ENCODE data around the gene TSPAN17.
A peak's percentile ranks its signal among the peaks of the same experiment; 100 is the strongest.

TSPAN17 gene

DNA sequence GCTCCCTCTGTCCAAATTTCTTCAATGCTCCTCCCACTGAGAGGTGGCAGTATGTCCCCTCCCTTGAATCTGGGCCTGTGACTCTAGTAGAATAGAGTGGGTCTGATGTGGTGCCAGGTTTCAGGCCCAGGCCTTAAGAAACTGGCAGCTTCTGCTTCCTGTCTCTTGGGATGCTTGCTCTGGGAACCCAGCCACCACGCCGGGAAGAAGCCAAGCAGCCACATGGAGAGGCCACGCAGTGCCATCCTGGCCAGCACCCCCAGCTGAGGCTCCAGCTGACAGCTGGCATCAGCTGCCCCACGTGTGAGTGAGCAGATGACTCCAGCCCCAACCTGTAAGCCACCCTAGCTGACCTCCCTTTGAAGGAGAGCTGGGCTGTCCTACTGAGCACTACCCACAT, 7.3 kb upstream of the TSPAN17 start:
- no peaks in the 10 kb centered on the region for H3K4me1 ChIP-seq (ENCODE audit: control insufficient read depth in 1 of 2, insufficient read depth in 2 of 2, low read length in 2 of 2)
- no peak overlapping the region for H3K9ac ChIP-seq (ENCODE audit: low read depth in 1 of 2, low read length in 2 of 2)
- H3K9me3 ChIP-seq (ENCODE audit: control insufficient read depth in 1 of 2, low read length in 2 of 2): peaks cover 0 to 3% of the 10 kb centered on the region in 2 donors
- H3K36me3 ChIP-seq (ENCODE audit: control insufficient read depth in 1 of 2, insufficient read depth in 2 of 2, low read length in 2 of 2): no peaks in the 10 kb centered on the region
- no peak overlapping the region for H3K27ac ChIP-seq (ENCODE audit: low read depth, low read length)
- H3K27me3 ChIP-seq (ENCODE audit: control insufficient read depth in 1 of 2, insufficient read depth in 2 of 2, low read length in 2 of 2): no peaks in the 10 kb centered on the region
- no peak overlapping the region for H3K4me3 ChIP-seq (ENCODE audit: low read depth in 1 of 2, low read length in 2 of 2)

DNA sequence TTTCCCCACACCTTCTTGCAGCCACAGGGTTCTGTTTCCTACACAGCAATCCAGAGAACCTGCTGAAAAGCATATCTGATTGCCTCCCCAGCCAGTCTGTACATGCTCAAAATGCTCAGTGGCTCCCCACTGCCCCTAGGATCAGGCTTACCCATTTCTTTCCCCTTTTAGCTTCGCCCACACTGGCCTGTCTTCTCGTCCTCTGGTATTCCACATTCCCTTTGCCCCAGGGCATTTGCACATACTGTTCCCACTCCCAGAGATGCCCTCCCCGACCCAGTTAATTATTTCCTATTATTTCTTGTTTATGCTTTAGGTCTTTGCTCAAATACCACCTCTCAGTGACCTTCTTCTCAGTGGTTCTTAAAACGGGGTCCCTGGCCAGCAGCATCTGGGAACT, 6.7 kb upstream of the TSPAN17 start:
- H3K9ac ChIP-seq (ENCODE audit: low read depth in 1 of 2, low read length in 2 of 2): no peak overlapping the region
- no peak overlapping the region for H3K27ac ChIP-seq (ENCODE audit: low read depth, low read length)
- H3K4me1 ChIP-seq (ENCODE audit: control insufficient read depth in 1 of 2, insufficient read depth in 2 of 2, low read length in 2 of 2): no peaks in the 10 kb centered on the region
- no peaks in the 10 kb centered on the region for H3K9me3 ChIP-seq (ENCODE audit: control insufficient read depth in 1 of 2, low read length in 2 of 2)
- no peaks in the 10 kb centered on the region for H3K27me3 ChIP-seq (ENCODE audit: control insufficient read depth in 1 of 2, insufficient read depth in 2 of 2, low read length in 2 of 2)
- H3K4me3 ChIP-seq (ENCODE audit: low read depth in 1 of 2, low read length in 2 of 2): no peak overlapping the region
- no peaks in the 10 kb centered on the region for H3K36me3 ChIP-seq (ENCODE audit: control insufficient read depth in 1 of 2, insufficient read depth in 2 of 2, low read length in 2 of 2)

DNA sequence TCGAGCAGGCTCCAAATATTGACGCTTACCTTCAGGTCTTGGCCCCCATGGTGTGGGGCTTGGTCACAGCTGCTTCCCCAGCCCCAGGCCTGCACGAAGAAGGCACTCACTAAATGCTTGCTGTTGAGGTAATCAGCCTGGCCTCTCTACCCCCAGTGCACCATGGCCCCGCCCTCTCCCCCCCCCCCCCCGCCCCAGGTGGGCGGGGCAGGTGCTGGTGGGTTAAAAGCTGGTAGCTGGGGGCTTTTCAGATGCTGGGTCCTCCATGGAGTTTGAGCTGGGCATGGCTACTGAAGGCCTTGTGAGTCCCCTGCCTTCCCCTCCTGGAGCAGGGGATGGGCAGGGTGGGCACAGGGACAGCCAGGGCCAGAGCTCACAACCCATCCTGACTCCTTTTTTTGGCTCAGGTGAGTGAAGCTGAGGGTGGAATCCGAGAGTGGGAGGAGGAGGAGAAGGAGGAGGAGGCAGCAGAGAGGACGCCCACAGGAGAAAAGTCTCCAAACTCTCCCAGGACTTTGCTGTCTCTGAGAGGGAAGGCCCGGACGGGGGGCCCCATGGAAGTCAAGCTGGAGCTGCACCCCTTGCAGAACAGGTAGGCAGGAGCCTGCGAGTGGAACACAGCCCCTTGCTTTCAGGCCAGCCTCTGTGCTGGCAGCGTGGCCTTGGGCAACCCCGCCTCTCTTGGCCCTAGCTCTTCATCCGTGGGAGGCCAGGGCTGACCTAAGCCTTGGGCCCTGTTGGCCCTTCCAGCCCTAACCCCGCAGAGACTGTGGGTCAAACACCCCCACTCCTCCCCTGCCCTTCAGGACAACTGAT, 4.4 kb upstream of the TSPAN17 start:
- no peak overlapping the region for H3K27ac ChIP-seq (ENCODE audit: low read depth, low read length)
- peaks cover 5 to 9% of the 10 kb centered on the region in 2 donors for H3K4me1 ChIP-seq (ENCODE audit: control insufficient read depth in 1 of 2, insufficient read depth in 2 of 2, low read length in 2 of 2)
- no peaks in the 10 kb centered on the region for H3K27me3 ChIP-seq (ENCODE audit: control insufficient read depth in 1 of 2, insufficient read depth in 2 of 2, low read length in 2 of 2)
- H3K9me3 ChIP-seq (ENCODE audit: control insufficient read depth in 1 of 2, low read length in 2 of 2): no peaks in the 10 kb centered on the region
- H3K4me3 ChIP-seq (ENCODE audit: low read depth in 1 of 2, low read length in 2 of 2): no peak overlapping the region
- no peaks in the 10 kb centered on the region for H3K36me3 ChIP-seq (ENCODE audit: control insufficient read depth in 1 of 2, insufficient read depth in 2 of 2, low read length in 2 of 2)
- no peak overlapping the region for H3K9ac ChIP-seq (ENCODE audit: low read depth in 1 of 2, low read length in 2 of 2)

DNA sequence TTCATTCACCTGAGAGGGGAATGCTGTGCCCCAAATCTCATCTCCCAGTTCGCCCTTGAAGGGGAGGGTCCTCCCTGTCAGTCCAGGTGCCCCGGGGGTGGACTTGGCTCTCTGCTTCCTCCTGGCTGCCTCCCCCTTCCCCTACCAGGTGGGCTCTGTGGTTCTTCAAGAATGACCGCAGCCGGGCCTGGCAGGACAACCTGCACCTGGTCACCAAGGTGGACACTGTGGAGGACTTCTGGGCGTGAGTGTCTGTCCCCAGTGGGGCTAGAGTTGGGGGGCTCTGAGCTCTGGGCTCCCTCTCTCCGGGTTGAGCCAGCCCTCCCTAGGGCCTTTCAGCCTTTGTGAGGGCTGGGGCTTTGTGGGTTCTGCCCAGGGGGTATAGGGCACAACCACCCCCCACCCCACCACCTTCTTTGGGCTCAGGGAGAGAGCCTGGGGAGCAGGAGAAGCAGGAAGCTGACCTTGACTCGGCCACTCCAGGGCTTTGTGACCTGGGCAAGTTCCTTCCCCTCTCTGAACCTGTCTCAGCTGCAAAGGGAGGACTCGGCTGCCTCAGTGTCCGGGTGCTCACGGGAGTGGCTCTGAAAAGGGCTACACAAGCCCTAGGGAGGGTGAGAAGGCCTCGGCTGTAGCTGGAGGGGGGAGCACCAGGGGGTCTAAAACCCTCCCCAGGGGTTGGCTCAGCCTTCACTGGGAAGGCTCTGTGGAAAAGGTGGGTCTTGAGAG, 3.6 kb upstream of the TSPAN17 start:
- Histone ChIP-seq H3K36me3 (ENCODE audit: control insufficient read depth in 1 of 2, insufficient read depth in 2 of 2, low read length in 2 of 2) (no peaks in the 10 kb centered on the region), H3K9ac (ENCODE audit: low read depth in 1 of 2, low read length in 2 of 2) (no peak overlapping the region), H3K27ac (ENCODE audit: low read depth, low read length) (no peak overlapping the region), H3K4me1 (ENCODE audit: control insufficient read depth in 1 of 2, insufficient read depth in 2 of 2, low read length in 2 of 2) (peaks cover 13 to 17% of the 10 kb centered on the region in 2 donors), H3K4me3 (ENCODE audit: low read depth in 1 of 2, low read length in 2 of 2) (no peak overlapping the region), H3K9me3 (ENCODE audit: control insufficient read depth in 1 of 2, low read length in 2 of 2) (no peaks in the 10 kb centered on the region), H3K27me3 (ENCODE audit: control insufficient read depth in 1 of 2, insufficient read depth in 2 of 2, low read length in 2 of 2) (no peaks in the 10 kb centered on the region)

DNA sequence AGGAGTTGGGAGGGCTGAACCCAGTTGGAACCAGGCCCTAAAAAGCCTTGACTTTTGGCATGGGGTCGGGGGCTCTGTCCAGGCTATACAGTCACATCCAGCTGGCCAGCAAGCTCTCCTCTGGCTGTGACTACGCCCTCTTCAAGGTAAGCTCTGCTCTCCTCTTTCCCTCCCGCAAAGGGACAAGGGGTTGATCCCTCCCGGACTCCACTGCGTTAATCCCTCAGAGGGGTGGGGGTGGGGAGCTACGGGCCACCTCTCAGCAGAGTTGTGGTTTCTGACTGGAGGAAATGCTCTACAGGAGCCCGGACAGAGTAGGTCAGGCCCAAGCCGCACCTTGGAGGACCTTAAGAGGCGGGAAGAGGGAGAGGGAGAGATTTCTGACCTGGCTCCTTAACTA, 3.0 kb upstream of the TSPAN17 start:
- no peak overlapping the region for H3K9ac ChIP-seq (ENCODE audit: low read depth in 1 of 2, low read length in 2 of 2)
- H3K9me3 ChIP-seq (ENCODE audit: control insufficient read depth in 1 of 2, low read length in 2 of 2): no peaks in the 10 kb centered on the region
- peaks cover 17 to 19% of the 10 kb centered on the region in 2 donors for H3K4me1 ChIP-seq (ENCODE audit: control insufficient read depth in 1 of 2, insufficient read depth in 2 of 2, low read length in 2 of 2)
- H3K27ac ChIP-seq (ENCODE audit: low read depth, low read length): no peak overlapping the region
- no peak overlapping the region for H3K4me3 ChIP-seq (ENCODE audit: low read depth in 1 of 2, low read length in 2 of 2)
- no peaks in the 10 kb centered on the region for H3K27me3 ChIP-seq (ENCODE audit: control insufficient read depth in 1 of 2, insufficient read depth in 2 of 2, low read length in 2 of 2)
- H3K36me3 ChIP-seq (ENCODE audit: control insufficient read depth in 1 of 2, insufficient read depth in 2 of 2, low read length in 2 of 2): no peaks in the 10 kb centered on the region

DNA sequence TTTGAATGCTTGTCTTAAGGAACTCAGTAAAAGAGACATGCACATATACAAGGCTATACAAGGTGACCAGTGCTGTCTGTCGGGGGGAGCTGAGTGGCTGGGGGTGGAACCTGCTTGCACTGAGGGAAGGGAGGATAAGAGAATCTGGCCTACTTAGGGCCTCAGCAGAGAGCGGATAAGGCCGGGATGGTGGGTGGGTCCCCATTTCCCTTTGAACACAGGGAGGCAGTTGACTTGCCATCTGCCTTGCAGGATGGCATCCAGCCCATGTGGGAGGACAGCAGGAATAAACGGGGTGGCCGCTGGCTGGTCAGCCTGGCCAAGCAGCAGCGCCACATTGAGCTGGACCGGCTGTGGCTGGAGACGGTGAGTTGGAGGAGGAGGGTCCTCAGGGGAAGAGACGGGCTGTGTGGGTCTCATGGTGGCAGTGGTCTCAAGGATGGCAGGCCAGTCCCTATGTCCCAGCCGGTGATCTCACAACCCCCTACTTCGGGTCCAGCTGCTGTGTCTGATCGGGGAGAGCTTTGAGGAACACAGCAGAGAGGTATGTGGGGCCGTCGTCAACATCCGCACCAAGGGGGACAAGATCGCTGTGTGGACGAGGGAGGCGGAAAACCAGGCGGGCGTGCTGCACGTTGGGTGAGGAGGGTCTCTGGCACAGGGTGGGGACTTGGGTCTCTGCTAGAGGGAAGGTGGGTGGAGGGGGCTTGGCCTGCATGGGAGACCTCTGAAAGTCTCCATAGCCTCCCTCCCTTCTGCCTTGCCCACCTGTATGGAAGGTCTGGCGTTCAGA, 2.2 kb upstream of the TSPAN17 start:
- Histone ChIP-seq H3K9me3 (ENCODE audit: control insufficient read depth in 1 of 2, low read length in 2 of 2) (no peaks in the 10 kb centered on the region), H3K36me3 (ENCODE audit: control insufficient read depth in 1 of 2, insufficient read depth in 2 of 2, low read length in 2 of 2) (no peaks in the 10 kb centered on the region), H3K27ac (ENCODE audit: low read depth, low read length) (no peak overlapping the region), H3K4me3 (ENCODE audit: low read depth in 1 of 2, low read length in 2 of 2) (no peak overlapping the region), H3K9ac (ENCODE audit: low read depth in 1 of 2, low read length in 2 of 2) (no peak overlapping the region), H3K27me3 (ENCODE audit: control insufficient read depth in 1 of 2, insufficient read depth in 2 of 2, low read length in 2 of 2) (no peaks in the 10 kb centered on the region), H3K4me1 (ENCODE audit: control insufficient read depth in 1 of 2, insufficient read depth in 2 of 2, low read length in 2 of 2) (peaks cover 17 to 19% of the 10 kb centered on the region in 2 donors)

DNA sequence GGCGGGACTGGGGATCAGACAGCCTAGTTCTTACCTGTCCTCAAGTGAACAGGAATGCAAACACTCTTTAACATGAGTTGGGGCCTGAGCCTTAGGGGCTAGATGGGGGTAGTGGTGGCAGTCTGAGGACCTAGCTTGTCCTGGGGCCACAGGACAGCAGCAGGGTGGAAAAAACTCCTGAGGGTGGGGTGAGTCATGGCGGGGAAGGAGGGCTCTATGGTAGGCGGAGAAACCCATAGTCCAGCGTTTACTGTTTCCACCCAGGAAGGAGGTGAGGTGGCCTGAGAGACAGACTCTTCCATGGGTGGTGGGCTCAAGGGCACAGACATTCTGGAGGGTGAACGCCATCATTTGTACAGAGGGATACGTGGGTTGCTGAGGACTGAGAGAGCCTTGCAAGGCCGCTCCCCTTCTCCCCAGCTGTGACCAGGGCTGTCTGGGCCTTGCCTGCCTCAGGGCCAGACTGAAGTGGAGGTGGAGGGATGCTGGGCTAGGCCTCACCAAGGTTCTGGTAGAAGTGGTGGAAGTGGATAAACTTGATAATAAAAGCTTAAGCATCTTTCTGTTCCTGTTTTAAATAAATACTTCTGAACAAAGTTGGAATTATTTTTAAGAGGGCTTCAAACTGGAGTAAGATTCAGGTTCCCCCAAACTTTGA, 1.1 kb upstream of the TSPAN17 start:
- Histone ChIP-seq H3K9me3 (ENCODE audit: control insufficient read depth in 1 of 2, low read length in 2 of 2) (no peaks in the 10 kb centered on the region), H3K4me3 (ENCODE audit: low read depth in 1 of 2, low read length in 2 of 2) (peak overlapping the region; percentile 68 to 86), H3K9ac (ENCODE audit: low read depth in 1 of 2, low read length in 2 of 2) (peak overlapping the region; percentile 63 to 86), H3K27ac (ENCODE audit: low read depth, low read length) (no peak overlapping the region), H3K4me1 (ENCODE audit: control insufficient read depth in 1 of 2, insufficient read depth in 2 of 2, low read length in 2 of 2) (peaks cover 17 to 19% of the 10 kb centered on the region in 2 donors), H3K36me3 (ENCODE audit: control insufficient read depth in 1 of 2, insufficient read depth in 2 of 2, low read length in 2 of 2) (no peaks in the 10 kb centered on the region), H3K27me3 (ENCODE audit: control insufficient read depth in 1 of 2, insufficient read depth in 2 of 2, low read length in 2 of 2) (no peaks in the 10 kb centered on the region)

DNA sequence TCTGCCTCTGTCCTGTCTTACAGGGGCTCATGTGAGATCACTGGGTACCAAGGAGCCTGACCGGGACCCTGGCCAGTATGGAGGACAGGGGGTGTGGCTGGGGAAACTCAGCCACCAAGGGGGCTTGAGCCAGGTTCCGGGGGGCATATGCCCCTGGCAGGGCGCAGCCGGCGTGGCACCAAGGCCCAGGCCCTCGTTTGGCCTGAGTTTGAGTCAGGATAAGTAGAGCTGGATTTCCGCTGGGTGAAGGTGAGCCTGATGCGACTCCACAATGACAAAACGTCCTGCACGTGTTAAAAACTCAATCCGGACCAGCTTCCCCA, 616 bp upstream of the TSPAN17 start:
- H3K4me3 ChIP-seq (ENCODE audit: low read depth in 1 of 2, low read length in 2 of 2): peak overlapping the region; percentile 68 to 86
- no peaks in the 10 kb centered on the region for H3K27me3 ChIP-seq (ENCODE audit: control insufficient read depth in 1 of 2, insufficient read depth in 2 of 2, low read length in 2 of 2)
- no peaks in the 10 kb centered on the region for H3K36me3 ChIP-seq (ENCODE audit: control insufficient read depth in 1 of 2, insufficient read depth in 2 of 2, low read length in 2 of 2)
- no peak overlapping the region for H3K27ac ChIP-seq (ENCODE audit: low read depth, low read length)
- H3K4me1 ChIP-seq (ENCODE audit: control insufficient read depth in 1 of 2, insufficient read depth in 2 of 2, low read length in 2 of 2): peaks cover 17 to 19% of the 10 kb centered on the region in 2 donors
- H3K9ac ChIP-seq (ENCODE audit: low read depth in 1 of 2, low read length in 2 of 2): peak overlapping the region; percentile 63 to 86
- H3K9me3 ChIP-seq (ENCODE audit: control insufficient read depth in 1 of 2, low read length in 2 of 2): no peaks in the 10 kb centered on the region

DNA sequence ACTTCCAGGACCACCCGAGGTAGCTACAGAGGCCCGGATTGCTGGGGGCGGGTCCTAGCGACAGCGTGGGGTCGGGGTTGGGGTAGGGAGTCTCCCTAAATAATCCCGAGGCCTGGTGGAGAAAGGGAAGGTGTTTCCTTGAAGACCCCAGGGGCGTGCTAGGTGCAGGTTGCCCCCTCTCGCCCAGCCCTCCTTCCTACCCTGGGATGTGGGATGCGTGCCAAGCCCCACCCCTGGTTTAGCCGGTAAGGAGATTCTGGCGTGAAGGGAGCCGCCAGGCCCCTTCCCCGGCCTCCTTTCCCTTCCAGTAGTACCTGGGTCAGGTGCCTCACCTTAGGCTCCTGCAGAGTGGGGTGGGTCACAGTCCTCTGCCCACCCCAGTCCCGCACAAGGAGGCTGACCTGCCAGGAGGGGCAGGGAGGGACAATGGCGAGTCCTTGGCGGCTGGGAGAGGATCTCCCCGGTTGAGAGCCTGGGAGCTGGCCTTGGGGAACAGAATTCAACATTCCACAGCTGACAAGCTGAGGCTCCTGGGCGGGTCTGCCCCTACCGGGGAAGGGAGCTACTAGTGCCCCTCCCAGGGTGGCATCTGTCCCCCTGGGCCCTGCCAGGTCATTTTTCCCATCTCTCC, 674 bp downstream of the TSPAN17 start:
- Histone ChIP-seq H3K4me1 (ENCODE audit: control insufficient read depth in 1 of 2, insufficient read depth in 2 of 2, low read length in 2 of 2) (peaks cover 17 to 19% of the 10 kb centered on the region in 2 donors), H3K9ac (ENCODE audit: low read depth in 1 of 2, low read length in 2 of 2) (peak overlapping the region; percentile 80 to 84), H3K9me3 (ENCODE audit: control insufficient read depth in 1 of 2, low read length in 2 of 2) (no peaks in the 10 kb centered on the region), H3K36me3 (ENCODE audit: control insufficient read depth in 1 of 2, insufficient read depth in 2 of 2, low read length in 2 of 2) (peaks cover 1 to 4% of the 10 kb centered on the region in 2 donors), H3K27me3 (ENCODE audit: control insufficient read depth in 1 of 2, insufficient read depth in 2 of 2, low read length in 2 of 2) (no peaks in the 10 kb centered on the region), H3K4me3 (ENCODE audit: low read depth in 1 of 2, low read length in 2 of 2) (peak overlapping the region; percentile 74 to 84), H3K27ac (ENCODE audit: low read depth, low read length) (peak overlapping the region; percentile 32)
